IMR-90 (cell line): ENCODE results near the gene DDX50. TPM values are rescaled to one million over a fixed set of nuclear protein-coding genes. Genes with fewer than 3 reads are reported as not detected.

Source experiments
- ATAC-seq: fragments of 200-7000 bp; cut with Tn5 transposase; 2 replicates; pipeline ENCODE4 v1.9.1; 2020; ENCODE audit warnings: low read depth, mild to moderate bottlenecking, moderate library complexity
- BruUV-seq: library from RNA; stranded (reverse); fragments of 400-500 nt; replicated peaks from 2 replicates; lab custom pipeline; 2021; lab: Mats Ljungman, UMichigan
- CTCF ChIA-PET: fragments of 300-600 bp; formaldehyde crosslinking; extraction: SDS; loops from one replicate; lab custom pipeline; 2021; ENCODE audit warnings: antibody characterized with exemption; lab: Yijun Ruan, JAX
- POLR2A ChIA-PET: fragments of 300-600 bp; sonication (Branson Sonifier 250); formaldehyde crosslinking; loops from one replicate; lab custom pipeline; 2022; ENCODE audit warnings: antibody characterized with exemption; ENCODE audit not compliant: unreplicated experiment; lab: Charles Lee
- DNase-seq: peaks from one replicate; pipeline ENCODE4 v3.0.0; 2013
- H2AFZ ChIP-seq: replicated peaks from 2 replicates; pipeline ENCODE3; 2013; ENCODE audit warnings: low read length, mild to moderate bottlenecking; ENCODE audit not compliant: poor library complexity
- H2AK5ac ChIP-seq: 2 replicates; pipeline ENCODE4 v1.6.1; 2013; ENCODE audit warnings: low read depth, low read length, inconsistent platforms
- H2AK9ac ChIP-seq: replicated peaks from 2 replicates; pipeline ENCODE3; 2013; ENCODE audit warnings: mild to moderate bottlenecking, low read depth, low read length, moderate library complexity; ENCODE audit not compliant: poor library complexity
- H2BK120ac ChIP-seq: 2 replicates; pipeline ENCODE4 v1.6.1; 2013; ENCODE audit warnings: low read depth, low read length, inconsistent platforms
- H2BK15ac ChIP-seq: 3 replicates; pipeline ENCODE4 v1.6.1; 2013; ENCODE audit warnings: low read depth, low read length, inconsistent platforms
- H2BK20ac ChIP-seq: 2 replicates; pipeline ENCODE4 v1.6.1; 2013; ENCODE audit warnings: low read depth, mild to moderate bottlenecking, inconsistent platforms, low read length, moderate library complexity
- H2BK5ac ChIP-seq: 2 replicates; pipeline ENCODE4 v1.6.1; 2013; ENCODE audit warnings: mild to moderate bottlenecking, low read depth, low read length, inconsistent platforms; ENCODE audit not compliant: poor library complexity, severe bottlenecking
- H3K14ac ChIP-seq: replicated peaks from 2 replicates; pipeline ENCODE4 v1.6.1; 2013; ENCODE audit warnings: low read depth, low read length, inconsistent platforms
- H3K18ac ChIP-seq: 2 replicates; pipeline ENCODE4 v1.6.1; 2013; ENCODE audit warnings: low read depth, low read length, control low read depth
- H3K23ac ChIP-seq: 2 replicates; pipeline ENCODE4 v1.6.1; 2013; ENCODE audit warnings: low read depth, low read length, inconsistent platforms
- H3K27ac ChIP-seq: 2 replicates; pipeline ENCODE4 v1.5.1; 2013; ENCODE audit warnings: mild to moderate bottlenecking, control low read depth, low read length; ENCODE audit not compliant: insufficient read depth
- H3K27me3 ChIP-seq: 2 replicates; pipeline ENCODE4 v1.6.1; 2013; ENCODE audit warnings: low read length; ENCODE audit not compliant: control insufficient read depth, insufficient read depth
- H3K36me3 ChIP-seq: 2 replicates; pipeline ENCODE4 v1.6.1; 2013; ENCODE audit warnings: low read length, mixed read lengths; ENCODE audit not compliant: control insufficient read depth, insufficient read depth
- H3K4ac ChIP-seq: 2 replicates; pipeline ENCODE4 v1.6.1; 2013; ENCODE audit warnings: low read depth, low read length, inconsistent platforms
- H3K4me1 ChIP-seq: 2 replicates; pipeline ENCODE4 v1.6.1; 2013; ENCODE audit warnings: low read length, mixed read lengths; ENCODE audit not compliant: control insufficient read depth, insufficient read depth
- H3K4me2 ChIP-seq: 2 replicates; pipeline ENCODE4 v1.6.1; 2013; ENCODE audit warnings: low read depth, mild to moderate bottlenecking, control low read depth, low read length, moderate library complexity
- H3K4me3 ChIP-seq: 2 replicates; pipeline ENCODE4 v1.5.1; 2013; ENCODE audit warnings: low read depth, mild to moderate bottlenecking, control low read depth, low read length, moderate library complexity; ENCODE audit not compliant: insufficient read depth
- H3K56ac ChIP-seq: 2 replicates; pipeline ENCODE4 v1.6.1; 2013; ENCODE audit warnings: low read length, inconsistent platforms; ENCODE audit not compliant: insufficient read depth; ENCODE audit errors: extremely low read depth
- H3K79me1 ChIP-seq, 2 experiments: 2 replicates each; pipeline ENCODE4 v1.6.1; 2013; ENCODE audit warnings: low read length in 2 of 2, inconsistent platforms in 1 of 2, low read depth in 1 of 2
- H3K9ac ChIP-seq: 2 replicates; pipeline ENCODE4 v1.6.1; 2013; ENCODE audit warnings: low read depth, low read length, control low read depth
- H3K9me1 ChIP-seq: 2 replicates; pipeline ENCODE4 v1.6.1; 2013; ENCODE audit warnings: low read length, inconsistent platforms; ENCODE audit not compliant: insufficient read depth
- H3K9me3 ChIP-seq: 2 replicates; pipeline ENCODE4 v1.6.1; 2013; ENCODE audit warnings: low read length; ENCODE audit not compliant: control insufficient read depth, insufficient read depth
- H4K20me1 ChIP-seq: 2 replicates; pipeline ENCODE4 v1.6.1; 2013; ENCODE audit warnings: low read length, inconsistent platforms; ENCODE audit not compliant: insufficient read depth
- H4K5ac ChIP-seq: 2 replicates; pipeline ENCODE4 v1.6.1; 2013; ENCODE audit warnings: mild to moderate bottlenecking, low read depth, low read length, control low read depth
- H4K8ac ChIP-seq, 2 experiments: 2 replicates each; pipeline ENCODE4 v1.6.1; 2013; ENCODE audit warnings: low read depth in 2 of 2, low read length in 2 of 2, control low read depth in 1 of 2, inconsistent platforms in 1 of 2
- H4K91ac ChIP-seq: 2 replicates; pipeline ENCODE4 v1.6.1; 2013; ENCODE audit warnings: low read depth, low read length, inconsistent platforms; ENCODE audit not compliant: insufficient read depth
- BHLHE40 ChIP-seq: fragments of 150-350 bp; IDR thresholded peaks from 2 replicates; pipeline ENCODE4 v1.6.1; 2016; ENCODE audit warnings: mild to moderate bottlenecking, low read depth, low read length
- CHD1 ChIP-seq: IDR thresholded peaks from 2 replicates; pipeline ENCODE4 v1.6.1; 2012; ENCODE audit warnings: low read depth, low read length, improper control_type of control experiment
- CTCF ChIP-seq: conservative IDR thresholded peaks from 2 replicates; pipeline ENCODE4 v1.5.1; 2012; ENCODE audit warnings: mild to moderate bottlenecking, low read depth, low read length, improper control_type of control experiment
- FOS ChIP-seq: fragments of 150-350 bp; IDR thresholded peaks from 2 replicates; pipeline ENCODE4 v1.6.1; 2016; ENCODE audit warnings: low read depth, low read length
- MAFK ChIP-seq: IDR thresholded peaks from 2 replicates; pipeline ENCODE4 v1.6.1; 2012; ENCODE audit warnings: low read depth, low read length, improper control_type of control experiment
- MXI1 ChIP-seq: IDR thresholded peaks from 2 replicates; pipeline ENCODE4 v1.6.1; 2012; ENCODE audit warnings: low read depth, mild to moderate bottlenecking, low read length, moderate library complexity, borderline replicate concordance
- POLR2A ChIP-seq: IDR thresholded peaks from 2 replicates; pipeline ENCODE4 v1.6.1; 2012; ENCODE audit warnings: mild to moderate bottlenecking, low read depth, low read length
- RAD21 ChIP-seq: IDR thresholded peaks from 2 replicates; pipeline ENCODE4 v1.6.1; 2012; ENCODE audit warnings: low read length, improper control_type of control experiment
- USF2 ChIP-seq: fragments of 150-350 bp; IDR thresholded peaks from 2 replicates; pipeline ENCODE4 v1.6.1; 2017; ENCODE audit warnings: mild to moderate bottlenecking, antibody characterized with exemption, low read length, low read depth
- WGBS, 2 experiments: methylation state at CpG; one replicate each; pipeline versions ENCODE4 v1.1.5 to v1.1.7; 2013; ENCODE audit warnings: missing lambda C conversion rate in 2 of 2; ENCODE audit not compliant: insufficient read length in 1 of 2; ENCODE audit errors: extremely low coverage in 2 of 2; 5-methylcytosine and 5-hydroxymethylcytosine counted together
- dilution Hi-C: fragments of 300-500 bp; cut with HindIII; formaldehyde crosslinking; loops from one replicate; pipeline ENCODE4 v1.14.3; 2018; ENCODE audit warnings: low sequenced_read_pairs; ENCODE audit not compliant: unreplicated experiment
- in situ Hi-C: fragments of 300-500 bp; cut with MboI; formaldehyde crosslinking; loops from 3 replicates; pipeline ENCODE4 v1.14.3; 2019; ENCODE audit warnings: low sequenced_read_pairs, inconsistent platforms, mixed read lengths
- intact Hi-C: fragments of 100-400 bp; cut with micrococcal nuclease; formaldehyde crosslinking; loops from 2 replicates; pipeline ENCODE4 v1.10.0; 2022
- polyA plus RNA-seq, 3 experiments: library from polyadenylated mRNA; depleted of rRNA; stranded (reverse); fragments of >200 nt; gene quantifications; 2 replicates each; pipeline ENCODE4 v1.2.3, GENCODE V29; 2012; ENCODE audit warnings: low replicate concordance in 1 of 3
- total RNA-seq: library from RNA; depleted of rRNA; stranded (reverse); fragments of >200 nt; gene quantifications from 2 replicates; pipeline ENCODE4 v1.2.3, GENCODE V29; 2012
- TF ChIP-seq, protein P1 (sequence below): fragments of 150-350 bp; IDR thresholded peaks from 2 replicates; pipeline ENCODE4 v1.6.1; 2016; ENCODE audit warnings: low read depth, mild to moderate bottlenecking, low read length, moderate library complexity, borderline replicate concordance

The DDX50 gene
- total and polyA plus RNA-seq, 2 of the 4 experiments (the other 2 are of a cell fraction), result 31.1 to 55.7 TPM

- H4K91ac ChIP-seq, result no peak overlapping the region
- CTCF ChIA-PET, result no interaction called here
- H2BK5ac ChIP-seq, result no peak overlapping the region
- no peak overlapping the region for H2AK5ac ChIP-seq
- H3K9ac ChIP-seq, result no peak overlapping the region
- H3K56ac ChIP-seq, result no peak overlapping the region
- no peak overlapping the region for H3K4me3 ChIP-seq
- TF ChIP-seq MXI1, result no peak
- no peak for TF ChIP-seq BHLHE40
- no peak for TF ChIP-seq USF2
- TF ChIP-seq CTCF, result no peak
- TF ChIP-seq CHD1, result no peak
- no peak for TF ChIP-seq RAD21
- TF ChIP-seq, protein P1, sequence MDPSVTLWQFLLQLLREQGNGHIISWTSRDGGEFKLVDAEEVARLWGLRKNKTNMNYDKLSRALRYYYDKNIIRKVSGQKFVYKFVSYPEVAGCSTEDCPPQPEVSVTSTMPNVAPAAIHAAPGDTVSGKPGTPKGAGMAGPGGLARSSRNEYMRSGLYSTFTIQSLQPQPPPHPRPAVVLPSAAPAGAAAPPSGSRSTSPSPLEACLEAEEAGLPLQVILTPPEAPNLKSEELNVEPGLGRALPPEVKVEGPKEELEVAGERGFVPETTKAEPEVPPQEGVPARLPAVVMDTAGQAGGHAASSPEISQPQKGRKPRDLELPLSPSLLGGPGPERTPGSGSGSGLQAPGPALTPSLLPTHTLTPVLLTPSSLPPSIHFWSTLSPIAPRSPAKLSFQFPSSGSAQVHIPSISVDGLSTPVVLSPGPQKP, result no peak
- no peak for TF ChIP-seq FOS
- no peak for TF ChIP-seq POLR2A
- no peak for TF ChIP-seq MAFK
- no peak overlapping the region for H3K4ac ChIP-seq
- no peaks in the 10 kb centered on the region for H3K4me1 ChIP-seq
- H3K18ac ChIP-seq, result no peak overlapping the region
- no peak overlapping the region for H4K8ac ChIP-seq
- H3K9me3 ChIP-seq, result no peaks in the 10 kb centered on the region
- H3K27ac ChIP-seq, result no peak overlapping the region
- ATAC-seq (no peak), DNase-seq (no peak)
- no peak overlapping the region for H3K14ac ChIP-seq
- H3K79me1 ChIP-seq, result peaks cover 25% of the 10 kb centered on the region in 2 experiments
- intact Hi-C loops, result loop anchor here (10.0 kb wide), 1 partner anchor 219 kb away; no protein-coding TSS in a partner anchor
- H2BK15ac ChIP-seq, result no peak overlapping the region
- WGBS, 2 experiments, result no CpG with 5 or more reads among the region's 5 CpGs
- H2AFZ ChIP-seq, result no peak overlapping the region
- H2BK120ac ChIP-seq, result no peak overlapping the region
- no peaks in the 10 kb centered on the region for H3K27me3 ChIP-seq
- H3K23ac ChIP-seq, result no peak overlapping the region
- POLR2A ChIA-PET, result no interaction called here
- BruUV-seq, result no TSS peak
- H3K4me2 ChIP-seq, result no peak overlapping the region
- no peak overlapping the region for H2AK9ac ChIP-seq
- dilution Hi-C loops, result no loop called here
- no peaks in the 10 kb centered on the region; the same call in 1 of the 2 replicates for H4K20me1 ChIP-seq
- no peak overlapping the region for H2BK20ac ChIP-seq
- H3K9me1 ChIP-seq, result no peaks in the 10 kb centered on the region
- no peak overlapping the region for H4K5ac ChIP-seq
- in situ Hi-C loops, result no loop called here
- H3K36me3 ChIP-seq, result peaks cover 65% of the 10 kb centered on the region
Measured at GRCh38 chr10:68973975-68974374, 72.9 kb downstream of the DDX50 start.
